ENCODE results near the gene RNASEH2B. TPM values are rescaled to one million over a fixed set of nuclear protein-coding genes. Genes with fewer than 3 reads are reported as not detected.

The RNASEH2B gene
- polyA plus RNA-seq, 2 of the 4 experiments (the other 2 are of a cell fraction): 27.5 to 73.5 TPM

- H3K9me3 ChIP-seq: no peaks in the 10 kb centered on the region
- TF ChIP-seq MAZ (IDR thresholded peaks at IDR 0.05; ENCODE audit: borderline replicate concordance, low read depth, low read length) (no peak), ELK1 (IDR thresholded peaks at IDR 0.05; ENCODE audit: low read depth, low read length) (no peak), TFCP2L1 (CRISPR knock-in tag; IDR thresholded peaks at IDR 0.05) (no peak), JUNB (IDR thresholded peaks at IDR 0.05) (no peak), ATOH8 (CRISPR knock-in tag; IDR thresholded peaks at IDR 0.05; ENCODE audit: low read depth) (no peak), HDAC2 (IDR thresholded peaks at IDR 0.05) (no peak), HOXB5 (CRISPR knock-in tag; IDR thresholded peaks at IDR 0.05) (no peak), PHF8 (IDR thresholded peaks at IDR 0.05; ENCODE audit: borderline replicate concordance, low read depth) (no peak), KDM1A (IDR thresholded peaks at IDR 0.05; ENCODE audit: low read depth) (no peak), ZNF302 (CRISPR knock-in tag; IDR thresholded peaks at IDR 0.05) (no peak), ZC3H11A (IDR thresholded peaks at IDR 0.05) (no peak), RAD21 (conservative IDR thresholded peaks at IDR 0.05 in 1 of 2, IDR thresholded peaks at IDR 0.05 in 1 of 2) (no peak), EHMT2 (IDR thresholded peaks at IDR 0.05; ENCODE audit: low read depth) (no peak), HES2 (IDR thresholded peaks at IDR 0.05) (no peak), FOSB (CRISPR knock-in tag; IDR thresholded peaks at IDR 0.05) (no peak), CHD4 (IDR thresholded peaks at IDR 0.05; ENCODE audit: borderline replicate concordance) (no peak), FOXS1 (CRISPR knock-in tag; IDR thresholded peaks at IDR 0.05) (no peak)
- CTCF ChIA-PET: no interaction called here
- POLR2A ChIA-PET: no interaction called here
- no peak overlapping the region for H3K4me2 ChIP-seq
- ATAC-seq (no peak), DNase-seq (ENCODE audit: low read depth in 1 of 2, low spot score in 1 of 2) (no peak), FAIRE-seq (no peak)
- H3K4me3 ChIP-seq: no peak overlapping the region
- H3K27ac ChIP-seq: no peak overlapping the region
- 54% methylated on average over 3 of the region's 3 CpGs for WGBS (ENCODE audit: missing lambda C conversion rate)
- no peaks in the 10 kb centered on the region for H3K4me1 ChIP-seq
Measured at GRCh38 chr13:50998326-50998725, 88.7 kb downstream of the RNASEH2B start.

- no peaks in the 10 kb centered on the region for H3K4me1 ChIP-seq
- H3K27ac ChIP-seq: no peak overlapping the region
- DNase-seq (ENCODE audit: low read depth in 1 of 2, low spot score in 1 of 2): no peak
- TF ChIP-seq RNF2 (IDR thresholded peaks at IDR 0.05; ENCODE audit: borderline replicate concordance, low read depth) (no peak), JUN (IDR thresholded peaks at IDR 0.05) (no peak), SMC3 (IDR thresholded peaks at IDR 0.05) (no peak), KDM5A (IDR thresholded peaks at IDR 0.05) (no peak), CEBPB (IDR thresholded peaks at IDR 0.05) (no peak), MAX (IDR thresholded peaks at IDR 0.05) (no peak), NPAS2 (CRISPR knock-in tag; IDR thresholded peaks at IDR 0.05; ENCODE audit: borderline replicate concordance) (no peak), CBX8 (IDR thresholded peaks at IDR 0.05) (no peak), CBX2 (IDR thresholded peaks at IDR 0.05; ENCODE audit: borderline replicate concordance, low read depth) (no peak), PHF8 (IDR thresholded peaks at IDR 0.05; ENCODE audit: borderline replicate concordance, low read depth) (no peak), BCL3 (IDR thresholded peaks at IDR 0.05) (no peak), FOXS1 (CRISPR knock-in tag; IDR thresholded peaks at IDR 0.05) (no peak), NR3C1 (IDR thresholded peaks at IDR 0.05) (no peak), KDM1A (IDR thresholded peaks at IDR 0.05; ENCODE audit: low read depth) (no peak), HEYL (CRISPR knock-in tag; IDR thresholded peaks at IDR 0.05) (no peak), RCOR1 (IDR thresholded peaks at IDR 0.05; ENCODE audit: low read depth, low read length) (no peak)
- no peak overlapping the region for H3K4me2 ChIP-seq
- H3K9me3 ChIP-seq: no peaks in the 10 kb centered on the region
- CTCF ChIA-PET: no interaction called here
- POLR2A ChIA-PET: no interaction called here
- no peak for ATAC-seq
- 72% methylated on average over 7 of the region's 7 CpGs for whole genome bisulfite sequencing (ENCODE audit: missing lambda C conversion rate)
- no peak for FAIRE-seq
- H3K4me3 ChIP-seq: no peak overlapping the region
Measured at GRCh38 chr13:50999641-51000040, 90.0 kb downstream of the RNASEH2B start.
